WTC11 (cell line): ENCODE results near the gene THY1. TPM values are rescaled to one million over a fixed set of nuclear protein-coding genes. Genes with fewer than 3 reads are reported as not detected.

ENCODE experiments used
- ATF1 ChIP-seq: sonication (generic); formaldehyde crosslinking; IDR thresholded peaks from 2 replicates; pipeline ENCODE4 v1.8.1; 2023; ENCODE audit warnings: mild to moderate bottlenecking, moderate library complexity, missing genetic modification reagents
- ELF4 ChIP-seq: sonication (generic); formaldehyde crosslinking; IDR thresholded peaks from 2 replicates; pipeline ENCODE4 v1.8.1; 2022; ENCODE audit warnings: low read depth, mild to moderate bottlenecking, moderate library complexity, missing genetic modification reagents
- FOXJ3 ChIP-seq: sonication (generic); formaldehyde crosslinking; IDR thresholded peaks from 2 replicates; pipeline ENCODE4 v1.9.0; 2021; ENCODE audit warnings: missing genetic modification reagents, mild to moderate bottlenecking, borderline replicate concordance
- FOXK1 ChIP-seq: sonication (generic); formaldehyde crosslinking; IDR thresholded peaks from 2 replicates; pipeline ENCODE4 v1.8.0; 2022; ENCODE audit warnings: mild to moderate bottlenecking, moderate library complexity, missing genetic modification reagents
- MYBL2 ChIP-seq: sonication (generic); formaldehyde crosslinking; IDR thresholded peaks from 2 replicates; pipeline ENCODE4 v1.8.1; 2023; ENCODE audit warnings: mild to moderate bottlenecking, moderate library complexity, missing genetic modification reagents
- NFATC4 ChIP-seq: fragments of 250-450 bp; sonication (Bioruptor Pico); IDR thresholded peaks from 2 replicates; pipeline ENCODE4 v1.9.0; 2021; ENCODE audit warnings: mild to moderate bottlenecking
- NFE2L1 ChIP-seq: sonication (generic); formaldehyde crosslinking; IDR thresholded peaks from 2 replicates; pipeline ENCODE4 v1.8.1; 2023; ENCODE audit warnings: missing genetic modification reagents
- NR1H2 ChIP-seq: sonication (generic); formaldehyde crosslinking; IDR thresholded peaks from 2 replicates; pipeline ENCODE4 v1.9.0; 2021; ENCODE audit warnings: mild to moderate bottlenecking, moderate library complexity, missing genetic modification reagents
- OVOL2 ChIP-seq: fragments of 250-450 bp; sonication (Bioruptor Pico); IDR thresholded peaks from 2 replicates; pipeline ENCODE4 v1.9.0; 2021; ENCODE audit warnings: mild to moderate bottlenecking, borderline replicate concordance
- TP53 ChIP-seq: sonication (generic); formaldehyde crosslinking; IDR thresholded peaks from 2 replicates; pipeline ENCODE4 v1.8.1; 2023; ENCODE audit warnings: mild to moderate bottlenecking, missing genetic modification reagents
- ZBTB21 ChIP-seq: sonication (generic); formaldehyde crosslinking; IDR thresholded peaks from 2 replicates; pipeline ENCODE4 v1.8.1; 2023; ENCODE audit warnings: mild to moderate bottlenecking, missing genetic modification reagents, borderline replicate concordance
- ZNF232 ChIP-seq: sonication (generic); formaldehyde crosslinking; IDR thresholded peaks from 2 replicates; pipeline ENCODE4 v1.8.0; 2022; ENCODE audit warnings: mild to moderate bottlenecking, missing genetic modification reagents
- ZNF396 ChIP-seq: fragments of 250-450 bp; sonication (Bioruptor Pico); IDR thresholded peaks from 2 replicates; pipeline ENCODE4 v1.8.0; 2021; ENCODE audit warnings: mild to moderate bottlenecking, moderate library complexity, borderline replicate concordance
- total RNA-seq: library from RNA; stranded (reverse); gene quantifications from 3 replicates; pipeline ENCODE4 v1.2.3, GENCODE V29; 2021
- TF ChIP-seq, protein P1 (sequence below): sonication (generic); formaldehyde crosslinking; IDR thresholded peaks from 2 replicates; pipeline ENCODE4 v1.8.0; 2022; ENCODE audit warnings: mild to moderate bottlenecking, missing genetic modification reagents
- TF ChIP-seq, protein P2 (sequence below): fragments of 200-600 bp; IDR thresholded peaks from 2 replicates; pipeline ENCODE4 v1.8.0; 2022; ENCODE audit warnings: antibody characterized with exemption
- TF ChIP-seq, protein P3 (sequence below): sonication (generic); formaldehyde crosslinking; conservative IDR thresholded peaks from 2 replicates; pipeline ENCODE4 v1.8.1; 2022; ENCODE audit warnings: mild to moderate bottlenecking, missing genetic modification reagents
- TF ChIP-seq, protein P4 (sequence below): sonication (generic); formaldehyde crosslinking; IDR thresholded peaks from 2 replicates; pipeline ENCODE4 v1.8.0; 2023; ENCODE audit warnings: missing genetic modification reagents, mild to moderate bottlenecking, borderline replicate concordance
- TF ChIP-seq, protein P5 (sequence below): fragments of 250-450 bp; sonication (Bioruptor Pico); conservative IDR thresholded peaks from 2 replicates; pipeline ENCODE4 v1.9.0; 2021; ENCODE audit warnings: mild to moderate bottlenecking
- TF ChIP-seq, protein P6 (sequence below): sonication (generic); formaldehyde crosslinking; IDR thresholded peaks from 2 replicates; pipeline ENCODE4 v1.8.1; 2023; ENCODE audit warnings: mild to moderate bottlenecking, missing genetic modification reagents, borderline replicate concordance
- TF ChIP-seq, protein P7 (sequence below): sonication (generic); formaldehyde crosslinking; IDR thresholded peaks from 2 replicates; pipeline ENCODE4 v1.8.0; 2022; ENCODE audit warnings: mild to moderate bottlenecking, missing genetic modification reagents
- TF ChIP-seq, protein P8 (sequence below): sonication (generic); formaldehyde crosslinking; IDR thresholded peaks from 2 replicates; pipeline ENCODE4 v1.8.1; 2023; ENCODE audit warnings: mild to moderate bottlenecking, moderate library complexity, missing genetic modification reagents

Gene THY1
- total RNA-seq, 1 experiment from 2014 or later, result 325 TPM

DNA sequence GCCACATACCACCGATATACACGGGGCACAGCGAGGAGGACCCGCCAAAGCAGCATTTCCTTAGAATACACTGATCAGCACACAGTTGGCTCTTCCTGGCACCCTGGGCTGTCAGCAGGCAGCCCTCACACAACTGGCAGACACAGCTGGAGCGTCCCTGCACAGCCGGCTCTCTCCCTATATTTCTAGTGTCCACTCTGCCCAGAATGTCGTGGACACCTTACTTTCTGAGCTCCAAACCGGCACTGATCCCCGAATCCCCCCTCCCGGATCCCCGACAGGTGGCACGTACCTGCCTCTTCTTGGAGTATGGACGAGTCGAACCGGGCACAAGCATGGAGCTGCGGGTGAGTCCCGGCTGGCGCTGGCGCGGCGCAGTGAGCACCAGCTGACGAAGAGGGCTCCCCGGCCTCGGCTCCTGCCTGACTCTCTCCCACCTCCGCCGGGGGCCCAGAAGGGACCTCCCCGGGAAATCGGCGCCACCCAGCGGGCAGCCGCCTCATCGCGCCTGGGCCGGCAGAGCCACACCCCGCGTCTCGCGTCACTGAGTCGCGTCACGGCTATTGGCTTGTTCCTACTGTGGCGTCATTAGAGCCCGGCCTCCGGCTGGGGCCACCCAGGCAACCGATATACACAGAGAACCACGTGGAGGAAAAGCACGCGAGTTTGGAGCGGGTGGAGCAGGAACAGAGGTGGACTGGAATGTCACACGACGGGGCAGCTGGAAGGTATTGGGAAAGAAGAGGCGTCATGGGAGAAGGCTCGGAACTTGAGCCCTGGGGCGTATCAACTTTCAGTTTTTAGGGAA lies 41.6 kb downstream of the THY1 start, which contains the start of gene USP2 (continued):
- TF ChIP-seq, protein P1, sequence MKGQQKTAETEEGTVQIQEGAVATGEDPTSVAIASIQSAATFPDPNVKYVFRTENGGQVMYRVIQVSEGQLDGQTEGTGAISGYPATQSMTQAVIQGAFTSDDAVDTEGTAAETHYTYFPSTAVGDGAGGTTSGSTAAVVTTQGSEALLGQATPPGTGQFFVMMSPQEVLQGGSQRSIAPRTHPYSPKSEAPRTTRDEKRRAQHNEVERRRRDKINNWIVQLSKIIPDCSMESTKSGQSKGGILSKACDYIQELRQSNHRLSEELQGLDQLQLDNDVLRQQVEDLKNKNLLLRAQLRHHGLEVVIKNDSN (CRISPR knock-in tag), result peak; percentile 72
- TF ChIP-seq NR1H2 (CRISPR knock-in tag) (no peak), NFE2L1 (CRISPR knock-in tag) (no peak), MYBL2 (no peak), TP53 (no peak), NFATC4 (CRISPR knock-in tag) (no peak), ZBTB21 (CRISPR knock-in tag) (no peak), OVOL2 (CRISPR knock-in tag) (no peak), ZNF396 (CRISPR knock-in tag) (no peak), FOXK1 (CRISPR knock-in tag) (peak; percentile 98), ATF1 (CRISPR knock-in tag) (no peak; the same call in 1 of the 2 replicates), ELF4 (CRISPR knock-in tag) (no peak), FOXJ3 (no peak), ZNF232 (CRISPR knock-in tag) (0 out of 2 replicates have a peak, but pooled peaks have one; percentile 37)
- TF ChIP-seq, protein P2, sequence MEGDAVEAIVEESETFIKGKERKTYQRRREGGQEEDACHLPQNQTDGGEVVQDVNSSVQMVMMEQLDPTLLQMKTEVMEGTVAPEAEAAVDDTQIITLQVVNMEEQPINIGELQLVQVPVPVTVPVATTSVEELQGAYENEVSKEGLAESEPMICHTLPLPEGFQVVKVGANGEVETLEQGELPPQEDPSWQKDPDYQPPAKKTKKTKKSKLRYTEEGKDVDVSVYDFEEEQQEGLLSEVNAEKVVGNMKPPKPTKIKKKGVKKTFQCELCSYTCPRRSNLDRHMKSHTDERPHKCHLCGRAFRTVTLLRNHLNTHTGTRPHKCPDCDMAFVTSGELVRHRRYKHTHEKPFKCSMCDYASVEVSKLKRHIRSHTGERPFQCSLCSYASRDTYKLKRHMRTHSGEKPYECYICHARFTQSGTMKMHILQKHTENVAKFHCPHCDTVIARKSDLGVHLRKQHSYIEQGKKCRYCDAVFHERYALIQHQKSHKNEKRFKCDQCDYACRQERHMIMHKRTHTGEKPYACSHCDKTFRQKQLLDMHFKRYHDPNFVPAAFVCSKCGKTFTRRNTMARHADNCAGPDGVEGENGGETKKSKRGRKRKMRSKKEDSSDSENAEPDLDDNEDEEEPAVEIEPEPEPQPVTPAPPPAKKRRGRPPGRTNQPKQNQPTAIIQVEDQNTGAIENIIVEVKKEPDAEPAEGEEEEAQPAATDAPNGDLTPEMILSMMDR, result peak; percentile 24; the same call in 1 of the 2 replicates
- TF ChIP-seq, protein P3, sequence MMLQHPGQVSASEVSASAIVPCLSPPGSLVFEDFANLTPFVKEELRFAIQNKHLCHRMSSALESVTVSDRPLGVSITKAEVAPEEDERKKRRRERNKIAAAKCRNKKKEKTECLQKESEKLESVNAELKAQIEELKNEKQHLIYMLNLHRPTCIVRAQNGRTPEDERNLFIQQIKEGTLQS (CRISPR knock-in tag), result no peak
- TF ChIP-seq, protein P4, sequence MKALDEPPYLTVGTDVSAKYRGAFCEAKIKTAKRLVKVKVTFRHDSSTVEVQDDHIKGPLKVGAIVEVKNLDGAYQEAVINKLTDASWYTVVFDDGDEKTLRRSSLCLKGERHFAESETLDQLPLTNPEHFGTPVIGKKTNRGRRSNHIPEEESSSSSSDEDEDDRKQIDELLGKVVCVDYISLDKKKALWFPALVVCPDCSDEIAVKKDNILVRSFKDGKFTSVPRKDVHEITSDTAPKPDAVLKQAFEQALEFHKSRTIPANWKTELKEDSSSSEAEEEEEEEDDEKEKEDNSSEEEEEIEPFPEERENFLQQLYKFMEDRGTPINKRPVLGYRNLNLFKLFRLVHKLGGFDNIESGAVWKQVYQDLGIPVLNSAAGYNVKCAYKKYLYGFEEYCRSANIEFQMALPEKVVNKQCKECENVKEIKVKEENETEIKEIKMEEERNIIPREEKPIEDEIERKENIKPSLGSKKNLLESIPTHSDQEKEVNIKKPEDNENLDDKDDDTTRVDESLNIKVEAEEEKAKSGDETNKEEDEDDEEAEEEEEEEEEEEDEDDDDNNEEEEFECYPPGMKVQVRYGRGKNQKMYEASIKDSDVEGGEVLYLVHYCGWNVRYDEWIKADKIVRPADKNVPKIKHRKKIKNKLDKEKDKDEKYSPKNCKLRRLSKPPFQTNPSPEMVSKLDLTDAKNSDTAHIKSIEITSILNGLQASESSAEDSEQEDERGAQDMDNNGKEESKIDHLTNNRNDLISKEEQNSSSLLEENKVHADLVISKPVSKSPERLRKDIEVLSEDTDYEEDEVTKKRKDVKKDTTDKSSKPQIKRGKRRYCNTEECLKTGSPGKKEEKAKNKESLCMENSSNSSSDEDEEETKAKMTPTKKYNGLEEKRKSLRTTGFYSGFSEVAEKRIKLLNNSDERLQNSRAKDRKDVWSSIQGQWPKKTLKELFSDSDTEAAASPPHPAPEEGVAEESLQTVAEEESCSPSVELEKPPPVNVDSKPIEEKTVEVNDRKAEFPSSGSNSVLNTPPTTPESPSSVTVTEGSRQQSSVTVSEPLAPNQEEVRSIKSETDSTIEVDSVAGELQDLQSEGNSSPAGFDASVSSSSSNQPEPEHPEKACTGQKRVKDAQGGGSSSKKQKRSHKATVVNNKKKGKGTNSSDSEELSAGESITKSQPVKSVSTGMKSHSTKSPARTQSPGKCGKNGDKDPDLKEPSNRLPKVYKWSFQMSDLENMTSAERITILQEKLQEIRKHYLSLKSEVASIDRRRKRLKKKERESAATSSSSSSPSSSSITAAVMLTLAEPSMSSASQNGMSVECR (CRISPR knock-in tag), result peak; percentile 88; the same call in 1 of the 2 replicates
- TF ChIP-seq, protein P5, sequence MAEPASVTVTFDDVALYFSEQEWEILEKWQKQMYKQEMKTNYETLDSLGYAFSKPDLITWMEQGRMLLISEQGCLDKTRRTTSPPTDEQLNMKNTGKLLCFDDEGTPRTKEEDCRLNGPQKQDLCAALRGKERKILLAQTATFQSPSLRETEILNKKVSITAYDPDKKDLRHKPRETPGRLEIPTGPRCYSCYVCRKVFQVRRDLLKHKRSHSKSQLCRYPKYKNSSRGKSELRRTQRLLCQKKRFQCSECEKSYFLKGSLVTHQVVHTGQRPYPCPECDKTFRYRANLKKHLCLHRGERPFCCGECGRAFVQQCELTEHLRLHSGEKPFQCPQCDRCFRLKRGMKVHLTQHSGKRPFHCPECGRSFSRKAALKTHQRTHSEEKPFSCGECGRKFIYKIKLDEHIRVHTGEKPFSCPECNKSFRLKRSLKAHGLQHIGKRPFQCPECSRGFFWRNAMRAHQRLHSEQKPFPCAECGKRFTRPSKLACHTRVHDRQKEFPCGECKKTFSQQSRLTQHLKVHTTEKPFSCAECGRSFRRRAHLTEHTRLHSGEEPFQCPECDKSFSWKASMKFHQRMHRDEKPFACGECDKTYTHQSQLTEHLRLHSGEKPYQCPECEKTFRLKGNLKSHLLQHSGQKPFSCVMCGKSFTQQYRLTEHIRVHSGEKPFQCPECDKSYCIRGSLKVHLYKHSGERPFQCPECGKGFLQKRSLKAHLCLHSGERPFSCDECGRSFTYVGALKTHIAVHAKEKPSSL (CRISPR knock-in tag), result no peak
- TF ChIP-seq, protein P6, sequence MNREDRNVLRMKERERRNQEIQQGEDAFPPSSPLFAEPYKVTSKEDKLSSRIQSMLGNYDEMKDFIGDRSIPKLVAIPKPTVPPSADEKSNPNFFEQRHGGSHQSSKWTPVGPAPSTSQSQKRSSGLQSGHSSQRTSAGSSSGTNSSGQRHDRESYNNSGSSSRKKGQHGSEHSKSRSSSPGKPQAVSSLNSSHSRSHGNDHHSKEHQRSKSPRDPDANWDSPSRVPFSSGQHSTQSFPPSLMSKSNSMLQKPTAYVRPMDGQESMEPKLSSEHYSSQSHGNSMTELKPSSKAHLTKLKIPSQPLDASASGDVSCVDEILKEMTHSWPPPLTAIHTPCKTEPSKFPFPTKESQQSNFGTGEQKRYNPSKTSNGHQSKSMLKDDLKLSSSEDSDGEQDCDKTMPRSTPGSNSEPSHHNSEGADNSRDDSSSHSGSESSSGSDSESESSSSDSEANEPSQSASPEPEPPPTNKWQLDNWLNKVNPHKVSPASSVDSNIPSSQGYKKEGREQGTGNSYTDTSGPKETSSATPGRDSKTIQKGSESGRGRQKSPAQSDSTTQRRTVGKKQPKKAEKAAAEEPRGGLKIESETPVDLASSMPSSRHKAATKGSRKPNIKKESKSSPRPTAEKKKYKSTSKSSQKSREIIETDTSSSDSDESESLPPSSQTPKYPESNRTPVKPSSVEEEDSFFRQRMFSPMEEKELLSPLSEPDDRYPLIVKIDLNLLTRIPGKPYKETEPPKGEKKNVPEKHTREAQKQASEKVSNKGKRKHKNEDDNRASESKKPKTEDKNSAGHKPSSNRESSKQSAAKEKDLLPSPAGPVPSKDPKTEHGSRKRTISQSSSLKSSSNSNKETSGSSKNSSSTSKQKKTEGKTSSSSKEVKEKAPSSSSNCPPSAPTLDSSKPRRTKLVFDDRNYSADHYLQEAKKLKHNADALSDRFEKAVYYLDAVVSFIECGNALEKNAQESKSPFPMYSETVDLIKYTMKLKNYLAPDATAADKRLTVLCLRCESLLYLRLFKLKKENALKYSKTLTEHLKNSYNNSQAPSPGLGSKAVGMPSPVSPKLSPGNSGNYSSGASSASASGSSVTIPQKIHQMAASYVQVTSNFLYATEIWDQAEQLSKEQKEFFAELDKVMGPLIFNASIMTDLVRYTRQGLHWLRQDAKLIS (CRISPR knock-in tag), result no peak
- TF ChIP-seq, protein P7, sequence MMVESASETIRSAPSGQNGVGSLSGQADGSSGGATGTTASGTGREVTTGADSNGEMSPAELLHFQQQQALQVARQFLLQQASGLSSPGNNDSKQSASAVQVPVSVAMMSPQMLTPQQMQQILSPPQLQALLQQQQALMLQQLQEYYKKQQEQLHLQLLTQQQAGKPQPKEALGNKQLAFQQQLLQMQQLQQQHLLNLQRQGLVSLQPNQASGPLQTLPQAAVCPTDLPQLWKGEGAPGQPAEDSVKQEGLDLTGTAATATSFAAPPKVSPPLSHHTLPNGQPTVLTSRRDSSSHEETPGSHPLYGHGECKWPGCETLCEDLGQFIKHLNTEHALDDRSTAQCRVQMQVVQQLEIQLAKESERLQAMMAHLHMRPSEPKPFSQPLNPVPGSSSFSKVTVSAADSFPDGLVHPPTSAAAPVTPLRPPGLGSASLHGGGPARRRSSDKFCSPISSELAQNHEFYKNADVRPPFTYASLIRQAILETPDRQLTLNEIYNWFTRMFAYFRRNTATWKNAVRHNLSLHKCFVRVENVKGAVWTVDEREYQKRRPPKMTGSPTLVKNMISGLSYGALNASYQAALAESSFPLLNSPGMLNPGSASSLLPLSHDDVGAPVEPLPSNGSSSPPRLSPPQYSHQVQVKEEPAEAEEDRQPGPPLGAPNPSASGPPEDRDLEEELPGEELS (CRISPR knock-in tag), result no peak
- TF ChIP-seq, protein P8, sequence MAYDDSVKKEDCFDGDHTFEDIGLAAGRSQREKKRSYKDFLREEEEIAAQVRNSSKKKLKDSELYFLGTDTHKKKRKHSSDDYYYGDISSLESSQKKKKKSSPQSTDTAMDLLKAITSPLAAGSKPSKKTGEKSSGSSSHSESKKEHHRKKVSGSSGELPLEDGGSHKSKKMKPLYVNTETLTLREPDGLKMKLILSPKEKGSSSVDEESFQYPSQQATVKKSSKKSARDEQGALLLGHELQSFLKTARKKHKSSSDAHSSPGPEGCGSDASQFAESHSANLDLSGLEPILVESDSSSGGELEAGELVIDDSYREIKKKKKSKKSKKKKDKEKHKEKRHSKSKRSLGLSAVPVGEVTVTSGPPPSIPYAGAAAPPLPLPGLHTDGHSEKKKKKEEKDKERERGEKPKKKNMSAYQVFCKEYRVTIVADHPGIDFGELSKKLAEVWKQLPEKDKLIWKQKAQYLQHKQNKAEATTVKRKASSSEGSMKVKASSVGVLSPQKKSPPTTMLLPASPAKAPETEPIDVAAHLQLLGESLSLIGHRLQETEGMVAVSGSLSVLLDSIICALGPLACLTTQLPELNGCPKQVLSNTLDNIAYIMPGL (CRISPR knock-in tag), result peak; percentile 95
